Endothelial cell of umbilical vein (primary cell): ENCODE data around the gene KCNJ12. TPM values are rescaled to one million over a fixed set of nuclear protein-coding genes. Genes with fewer than 3 reads are reported as not detected.

ENCODE experiments used
- BruUV-seq: library from RNA; stranded (reverse); fragments of 400-500 nt; replicated peaks from 2 replicates; lab custom pipeline; 2021; lab: Mats Ljungman, UMichigan
- CTCF ChIA-PET: fragments of 300-600, 350-600 bp; sonication (Branson Sonifier 250); formaldehyde crosslinking; loops from one replicate; lab custom pipeline; 2021; ENCODE audit warnings: antibody characterized with exemption, inconsistent platforms; lab: Charles Lee
- POLR2A ChIA-PET: fragments of 300-600, 350-600 bp; sonication (Branson Sonifier 250); formaldehyde crosslinking; loops from one replicate; lab custom pipeline; 2021; ENCODE audit warnings: antibody characterized with exemption, inconsistent platforms; lab: Charles Lee
- DNase-seq: peaks from one replicate; pipeline ENCODE4 v3.0.0-alpha.2; 2011; ENCODE audit warnings: low read depth, low spot score
- FAIRE-seq: peaks from 2 replicates; lab custom pipeline; 2011; peaks lifted over from hg19 to GRCh38; lab: Jason Lieb, UNC
- H2AFZ ChIP-seq: 2 replicates; pipeline ENCODE4 v1.6.0; 2012; ENCODE audit warnings: low read depth, low read length, control low read depth, inconsistent platforms
- H3K27ac ChIP-seq: 2 replicates; pipeline ENCODE4 v1.5.1; 2011; ENCODE audit warnings: low read depth, mild to moderate bottlenecking, control low read depth, low read length, moderate library complexity; ENCODE audit not compliant: insufficient read depth
- H3K27me3 ChIP-seq, 2 experiments: 2 replicates each; pipeline versions ENCODE4 v1.6.0 to v1.6.1; 2011; ENCODE audit warnings: low read length in 2 of 2, mixed read lengths in 1 of 2; ENCODE audit not compliant: control insufficient read depth in 2 of 2, insufficient read depth in 2 of 2
- H3K36me3 ChIP-seq, 2 experiments: 2 replicates in 1 of 2; 3 replicates in 1 of 2; pipeline ENCODE4 v1.5.1; 2011; ENCODE audit warnings: low read length in 2 of 2, mild to moderate bottlenecking in 1 of 2, moderate library complexity in 1 of 2; ENCODE audit not compliant: control insufficient read depth in 2 of 2, insufficient read depth in 2 of 2; ENCODE audit errors: extremely low read depth in 1 of 2
- H3K4me1 ChIP-seq: 3 replicates; pipeline ENCODE4 v1.5.1; 2011; ENCODE audit warnings: mild to moderate bottlenecking, low read length; ENCODE audit not compliant: control insufficient read depth, insufficient read depth; ENCODE audit errors: extremely low read depth
- H3K4me2 ChIP-seq: 2 replicates; pipeline ENCODE4 v1.6.1; 2011; ENCODE audit warnings: low read length, control low read depth, mixed read lengths; ENCODE audit not compliant: insufficient read depth
- H3K4me3 ChIP-seq, 3 experiments: fragments of 200-600 bp in 1 of 3; sonication (generic), shearing (Covaris generic) in 1 of 3; replicated peaks in 1 of 3; 2 replicates each; pipeline ENCODE4 v1.5.1; 2011 to 2016; ENCODE audit warnings: control low read depth in 3 of 3, low read length in 3 of 3, mild to moderate bottlenecking in 2 of 3, inconsistent platforms in 1 of 3, low read depth in 1 of 3, moderate library complexity in 1 of 3; ENCODE audit not compliant: insufficient read depth in 1 of 3
- H3K79me2 ChIP-seq: 2 replicates; pipeline ENCODE4 v1.6.0; 2012; ENCODE audit warnings: low read length, inconsistent platforms; ENCODE audit not compliant: control insufficient read depth, insufficient read depth
- H3K9ac ChIP-seq: replicated peaks from 2 replicates; pipeline ENCODE3; 2011; ENCODE audit warnings: low read length, control low read depth; ENCODE audit not compliant: insufficient read depth; ENCODE audit errors: extremely low read depth
- H3K9me1 ChIP-seq: replicated peaks from 3 replicates; pipeline ENCODE4 v1.6.0; 2011; ENCODE audit warnings: mild to moderate bottlenecking, low read length; ENCODE audit not compliant: control insufficient read depth, insufficient read depth; ENCODE audit errors: extremely low read depth
- H3K9me3 ChIP-seq: replicated peaks from 2 replicates; pipeline ENCODE4 v1.5.1; 2012; ENCODE audit warnings: low read length, inconsistent platforms; ENCODE audit not compliant: control insufficient read depth, insufficient read depth
- H4K20me1 ChIP-seq: replicated peaks from 2 replicates; pipeline ENCODE3; 2011; ENCODE audit warnings: mild to moderate bottlenecking, low read length; ENCODE audit not compliant: control insufficient read depth, insufficient read depth; ENCODE audit errors: extremely low read depth
- CTCF ChIP-seq, 2 donors: IDR thresholded peaks; 1 replicate in 1 of 2; 2 replicates in 1 of 2; pipeline ENCODE4 v1.5.1; 2011; ENCODE audit warnings: low read length in 2 of 2, mild to moderate bottlenecking in 2 of 2, moderate library complexity in 2 of 2, control low read depth in 1 of 2, inconsistent platforms in 1 of 2, low read depth in 1 of 2; ENCODE audit not compliant: insufficient read depth in 1 of 2; ENCODE audit errors: extremely low read depth in 1 of 2
- EZH2 ChIP-seq: IDR thresholded peaks from 2 replicates; pipeline ENCODE4 v1.6.1; 2012; ENCODE audit warnings: borderline replicate concordance, low read depth, mild to moderate bottlenecking, moderate library complexity, low read length, inconsistent platforms; ENCODE audit not compliant: severe bottlenecking
- FOS ChIP-seq: IDR thresholded peaks from 2 replicates; pipeline ENCODE4 v1.6.1; 2011; ENCODE audit warnings: mild to moderate bottlenecking, low read length, moderate library complexity, borderline replicate concordance; ENCODE audit not compliant: insufficient read depth
- GATA2 ChIP-seq: IDR thresholded peaks from 2 replicates; pipeline ENCODE4 v1.7.0; 2011; ENCODE audit warnings: low read depth, mild to moderate bottlenecking, moderate library complexity, mixed read lengths, low read length; ENCODE audit not compliant: insufficient read length, insufficient read depth
- JUN ChIP-seq: IDR thresholded peaks from 2 replicates; pipeline ENCODE4 v1.6.1; 2011; ENCODE audit warnings: borderline replicate concordance, low read depth; ENCODE audit not compliant: insufficient read length, insufficient read depth
- MAX ChIP-seq: IDR thresholded peaks from 2 replicates; pipeline ENCODE4 v1.6.1; 2011; ENCODE audit not compliant: insufficient read depth, insufficient read length
- MYC ChIP-seq: IDR thresholded peaks from one replicate; pipeline ENCODE4 v1.6.1; 2011; ENCODE audit warnings: mild to moderate bottlenecking, low read depth, low read length
- POLR2A ChIP-seq: IDR thresholded peaks from 2 replicates; pipeline ENCODE4 v1.6.1; 2012; ENCODE audit warnings: low read depth, mild to moderate bottlenecking, control low read depth, low read length
- POLR2AphosphoS5 ChIP-seq: IDR thresholded peaks from 2 replicates; pipeline ENCODE4 v1.6.1; 2012; ENCODE audit warnings: low read depth, mild to moderate bottlenecking, control low read depth, low read length, moderate library complexity; ENCODE audit not compliant: insufficient read depth
- dilution Hi-C: fragments of 300-500 bp; cut with MboI; formaldehyde crosslinking; loops from one replicate; pipeline ENCODE4 v1.15.0; 2019; ENCODE audit warnings: low sequenced_read_pairs; ENCODE audit not compliant: extremely low pct_ligation_motif_present
- intact Hi-C: fragments of 100-400 bp; cut with micrococcal nuclease; formaldehyde crosslinking; loops from one replicate; pipeline ENCODE4 v1.10.0; 2022
- polyA plus RNA-seq, 4 experiments: library from polyadenylated mRNA; depleted of rRNA in 3 of 4; stranded (reverse) in 3 of 4; unstranded in 1 of 4; fragments of >200 nt; gene quantifications; 2 replicates each; pipeline versions ENCODE4 v1.2.1 to v1.2.3, GENCODE V29; 2011 to 2012; ENCODE audit warnings: missing spikeins in 1 of 4
- total RNA-seq: library from RNA; stranded (reverse); gene quantifications from 2 replicates; pipeline ENCODE4 v1.2.3, GENCODE V29; 2021

Gene KCNJ12
- total and polyA plus RNA-seq, 2 donors (not counting 3 experiments of a cell fraction or from before 2014, with no cell fraction given) = 0.19 to 0.44 TPM

- H3K27me3 ChIP-seq = no peaks in the 10 kb centered on the region
- H3K9ac ChIP-seq = no peak overlapping the region
- H3K4me2 ChIP-seq = no peak overlapping the region
- intact Hi-C loops = no loop called here
- H2AFZ ChIP-seq = no peak overlapping the region
- no TSS peak for BruUV-seq
- H3K4me3 ChIP-seq = no peak overlapping the region
- POLR2A ChIA-PET = no interaction called here
- DNase-seq = no peak
- no peak for FAIRE-seq
- no peak for TF ChIP-seq JUN
- TF ChIP-seq MAX = no peak
- no peak for TF ChIP-seq POLR2AphosphoS5
- TF ChIP-seq GATA2 = no peak
- TF ChIP-seq MYC = no peak
- TF ChIP-seq EZH2 = no peak
- TF ChIP-seq POLR2A = no peak
- TF ChIP-seq CTCF (IDR thresholded peaks at IDR 0.05; ENCODE audit: extremely low read depth in 1 of 2, insufficient read depth in 1 of 2, low read depth in 1 of 2, low read length in 2 of 2) = no peak
- no peak for TF ChIP-seq FOS
- H3K9me1 ChIP-seq = no peaks in the 10 kb centered on the region
- no peaks in the 10 kb centered on the region for H4K20me1 ChIP-seq
- CTCF ChIA-PET = no interaction called here
- dilution Hi-C loops = no loop called here
- H3K27ac ChIP-seq = no peak overlapping the region
- H3K79me2 ChIP-seq = no peaks in the 10 kb centered on the region
- no peaks in the 10 kb centered on the region for H3K9me3 ChIP-seq
- no peaks in the 10 kb centered on the region for H3K4me1 ChIP-seq
- H3K36me3 ChIP-seq = no peaks in the 10 kb centered on the region
Observed at GRCh38 chr17:21361020-21361809, 14.9 kb upstream of the KCNJ12 start.
